ENCODE results near the gene PTEN.
A peak's percentile ranks its signal among the peaks of the same experiment; 100 is the strongest.
"Not testable (repeated sequence)": the region's sequence is repeated elsewhere in the genome, so short reads cannot be mapped to it uniquely, and the experiment has no call there.

Gene PTEN

GRCh38 chr10:87863053-87863943, at the start of gene PTEN, which contains the start of gene KLLN:
Gene PTEN, plus strand, starts transcription at chr10:87863625. Its CDS starts 845 bp downstream, at chr10:87864470.
Gene KLLN, minus strand, starts transcription at chr10:87863533. Its CDS starts 1,046 bp downstream, at chr10:87862487.
- DNase-seq: peak; percentile 84 to 90

- DNase-seq: no peak
Measured at GRCh38 chr10:87816163-87816897, 47.1 kb upstream of the PTEN start.

DNA sequence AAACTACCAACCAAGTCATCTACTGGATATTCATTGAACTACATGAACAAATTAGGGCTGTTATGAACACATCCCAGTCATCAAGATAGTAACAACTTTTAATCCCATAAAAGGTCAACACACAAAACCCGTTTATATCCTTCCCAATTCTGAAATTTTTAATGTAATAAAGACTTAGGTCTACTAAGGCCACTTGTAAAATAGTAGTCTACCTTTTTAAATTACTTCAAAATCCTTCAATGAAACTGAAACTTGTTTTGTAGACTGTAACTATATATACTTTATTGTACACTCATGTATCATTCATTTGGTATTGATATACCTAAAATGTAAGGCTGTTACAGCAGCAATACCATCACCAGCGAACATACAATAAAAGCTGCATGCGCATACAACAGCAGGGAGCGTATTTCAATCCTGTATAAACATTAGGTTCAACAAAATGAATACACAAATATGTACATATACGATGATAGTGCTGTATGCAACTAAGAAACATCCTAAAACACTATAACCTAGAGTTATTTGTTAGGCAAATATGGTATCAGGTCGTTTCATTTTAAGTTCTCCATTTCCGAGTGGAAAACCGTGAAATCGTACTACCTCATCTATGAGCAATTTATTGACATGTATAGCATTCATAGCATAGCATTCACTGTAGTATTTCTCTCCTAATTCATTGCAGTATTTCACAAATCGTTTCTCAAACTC, 46.4 kb upstream of the PTEN start:
- DNase-seq: no peak

DNA sequence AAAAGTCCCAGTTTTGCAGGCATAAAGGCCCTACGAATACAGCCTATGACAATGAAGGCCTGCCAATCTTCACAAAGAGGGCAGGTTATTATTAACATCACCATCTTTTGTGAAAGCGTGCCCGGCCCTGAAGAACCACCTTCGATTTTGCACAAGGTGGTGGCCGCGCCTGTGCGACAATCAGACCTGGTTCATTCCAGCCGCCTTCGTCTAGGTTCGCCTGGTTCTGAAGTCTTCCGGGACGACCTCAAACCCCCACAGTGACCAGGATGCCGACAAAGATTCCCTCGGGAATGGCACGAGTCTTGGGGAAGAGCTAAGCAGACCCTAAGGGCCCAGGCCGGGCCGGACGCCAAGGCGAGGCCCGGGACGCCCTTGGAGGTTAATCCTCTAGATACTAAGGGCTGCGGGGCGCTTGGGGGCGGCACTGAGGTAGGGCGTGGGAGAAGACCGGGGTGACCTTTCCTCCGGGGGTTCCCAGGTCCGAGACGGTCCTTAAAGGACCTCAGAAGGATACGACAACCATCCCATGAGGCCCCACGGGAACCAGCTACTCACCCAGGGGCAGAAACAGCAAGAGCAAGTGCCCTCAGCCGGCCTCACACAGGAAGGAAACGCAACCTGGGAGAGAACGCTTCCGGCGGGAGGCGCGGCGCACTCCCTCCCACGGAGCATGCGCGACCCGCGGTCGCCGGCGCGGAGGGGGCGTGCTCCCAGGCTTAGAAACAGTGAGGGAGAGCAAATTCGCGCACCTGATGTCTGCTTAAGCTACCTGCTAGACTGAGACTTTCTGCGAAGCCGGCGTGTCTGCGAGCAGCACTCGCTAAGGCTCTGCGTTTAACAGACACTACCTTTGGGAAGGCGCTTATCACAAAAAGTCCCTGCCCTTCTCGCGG, 45.6 kb upstream of the PTEN start, which contains the start of gene ATAD1:
TSS of gene ATAD1 (minus strand) at position 618 of the 896 bp plus-strand sequence. CDS start 3,627 bp downstream, outside the sequence.
- DNase-seq: peak; percentile 92

GRCh38 chr10:87818505-87819288, 44.7 kb upstream of the PTEN start:
- peak; percentile 76 to 80 for DNase-seq

DNA sequence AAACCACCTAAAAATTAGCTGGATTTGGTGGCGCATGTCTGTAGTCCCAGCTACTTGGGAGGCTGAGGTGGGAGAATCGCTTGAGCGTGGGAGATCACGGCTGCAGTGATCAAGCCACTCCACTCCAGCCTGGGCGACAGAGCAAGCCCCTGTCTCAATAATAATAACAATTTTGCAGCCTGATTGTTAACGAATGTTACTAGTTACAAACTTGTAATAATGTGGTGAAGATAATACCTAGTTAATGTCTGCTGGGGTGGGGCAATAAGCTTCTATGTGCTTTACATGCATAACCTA, 44.2 kb upstream of the PTEN start:
- no peak for DNase-seq

GRCh38 chr10:87826653-87827052, 36.8 kb upstream of the PTEN start:
- no peak for DNase-seq

DNA sequence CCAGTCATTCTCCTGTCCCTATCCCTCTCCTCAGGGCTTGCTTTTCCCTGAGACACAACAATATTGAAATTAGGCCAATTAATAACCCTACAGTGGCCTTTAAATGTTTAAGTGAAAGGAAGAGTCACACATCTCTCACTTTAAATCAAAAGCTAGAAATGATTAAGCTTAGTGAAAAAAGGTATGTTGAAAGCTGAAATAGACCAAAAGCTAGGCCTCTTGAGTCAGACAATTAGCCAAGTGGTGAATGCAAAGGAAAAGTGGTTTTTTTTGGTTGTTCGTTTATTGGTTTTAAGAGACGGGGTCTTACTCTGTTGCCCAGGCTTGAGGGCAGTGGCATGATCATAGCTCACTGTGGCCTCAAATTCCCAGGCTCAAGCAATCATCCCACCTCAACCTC, 35.7 kb upstream of the PTEN start:
- no peak for DNase-seq

GRCh38 chr10:87829051-87829450, 34.4 kb upstream of the PTEN start:
- DNase-seq: not testable (repeated sequence)

DNA sequence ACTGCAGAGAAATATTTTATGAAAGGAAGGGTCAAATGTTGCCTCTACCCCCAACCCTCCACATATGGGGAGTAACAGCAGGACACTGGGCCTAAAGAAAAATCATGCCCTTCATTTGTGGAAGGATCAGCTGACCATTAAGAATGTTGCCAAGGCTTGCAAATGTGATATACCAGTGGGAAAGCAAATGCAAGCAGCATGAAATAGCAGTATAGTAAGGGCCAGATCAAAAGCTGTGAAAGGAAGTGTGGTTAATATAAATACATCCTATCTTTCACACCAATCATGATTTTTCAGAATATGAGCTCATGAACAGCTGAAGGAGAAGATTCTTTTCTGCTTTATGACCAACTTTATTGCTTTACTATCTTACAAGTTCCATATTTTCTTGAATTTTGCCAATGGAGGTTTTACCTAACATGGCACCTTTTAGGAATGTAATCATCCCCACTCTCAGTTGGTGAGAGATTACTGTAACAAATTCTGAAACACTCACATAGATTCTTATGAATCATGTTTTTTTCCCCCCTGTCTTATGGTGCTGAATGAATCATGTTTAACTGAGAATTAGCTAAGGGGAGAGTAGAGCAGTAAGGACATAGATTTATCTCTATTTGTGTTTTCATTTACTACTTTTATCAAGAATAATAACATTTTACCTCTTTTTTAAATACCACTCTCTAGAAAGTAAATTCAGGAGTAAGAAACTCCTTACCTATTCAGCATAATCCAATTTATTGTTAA, 33.3 kb upstream of the PTEN start:
- no peak for DNase-seq

- DNase-seq: no peak
Measured at GRCh38 chr10:87836098-87836497, 27.3 kb upstream of the PTEN start.

- DNase-seq: no peak
Measured at GRCh38 chr10:87837445-87837844, 26.0 kb upstream of the PTEN start.

DNA sequence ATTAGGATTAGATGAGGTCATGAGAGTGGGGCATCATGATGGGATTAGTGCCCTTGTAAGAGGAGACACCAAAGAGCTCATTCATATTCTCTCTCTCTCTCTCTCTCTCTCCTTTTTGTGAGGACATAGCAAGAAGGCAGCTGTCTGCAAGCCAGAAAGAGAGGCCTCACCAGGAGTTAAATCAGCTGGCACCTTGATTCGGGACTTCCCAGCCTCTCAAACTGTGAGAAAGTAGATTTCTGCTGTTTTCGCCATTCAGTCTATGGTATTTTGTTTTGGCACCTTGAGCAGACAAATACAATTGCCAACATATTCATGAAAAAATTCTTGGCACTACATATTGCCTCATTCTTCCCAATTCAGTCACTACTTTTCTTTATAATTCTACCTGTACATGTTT, 24.8 kb upstream of the PTEN start:
- no peak for DNase-seq

DNA sequence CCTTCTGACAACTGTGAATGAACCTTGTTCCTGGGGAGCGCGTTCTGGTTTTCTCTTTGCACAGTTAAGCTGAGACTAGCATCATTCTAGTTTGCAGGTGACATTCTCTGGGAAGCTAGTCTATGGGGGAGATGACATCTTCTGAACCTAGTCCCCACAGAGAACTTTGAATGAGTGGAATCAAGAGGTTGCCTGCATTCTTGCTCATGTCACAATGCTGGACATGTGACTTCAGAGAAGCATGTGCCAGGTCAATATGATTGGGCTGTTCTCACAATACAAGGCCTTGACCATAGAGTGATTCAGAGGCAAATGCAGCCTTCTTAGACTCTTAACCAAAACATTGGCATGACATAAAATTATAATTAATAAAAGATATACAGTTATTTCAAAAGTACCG, 22.2 kb upstream of the PTEN start:
- DNase-seq: no peak

DNA sequence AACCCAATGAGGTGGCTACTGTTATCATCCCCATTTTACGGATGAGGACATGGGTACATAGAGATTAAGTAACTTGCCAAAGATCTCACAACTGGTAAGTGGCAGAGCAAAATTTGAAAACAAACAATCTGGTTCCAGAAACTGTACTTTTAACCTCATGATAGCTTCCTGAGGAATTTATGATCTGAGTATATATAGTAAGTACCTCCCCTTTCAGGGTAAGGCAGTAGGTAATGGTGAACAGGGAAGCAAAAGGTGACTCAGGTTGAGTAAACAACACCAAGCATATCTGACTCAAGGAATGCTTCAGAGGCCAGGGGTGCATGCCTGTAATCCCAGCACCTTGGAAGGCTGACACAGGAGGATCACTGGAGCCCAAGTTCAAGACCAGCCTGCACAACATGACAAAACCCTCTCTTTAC, 21.2 kb upstream of the PTEN start:
- no peak for DNase-seq

- DNase-seq: no peak
Measured at GRCh38 chr10:87842776-87843497, 20.5 kb upstream of the PTEN start.

DNA sequence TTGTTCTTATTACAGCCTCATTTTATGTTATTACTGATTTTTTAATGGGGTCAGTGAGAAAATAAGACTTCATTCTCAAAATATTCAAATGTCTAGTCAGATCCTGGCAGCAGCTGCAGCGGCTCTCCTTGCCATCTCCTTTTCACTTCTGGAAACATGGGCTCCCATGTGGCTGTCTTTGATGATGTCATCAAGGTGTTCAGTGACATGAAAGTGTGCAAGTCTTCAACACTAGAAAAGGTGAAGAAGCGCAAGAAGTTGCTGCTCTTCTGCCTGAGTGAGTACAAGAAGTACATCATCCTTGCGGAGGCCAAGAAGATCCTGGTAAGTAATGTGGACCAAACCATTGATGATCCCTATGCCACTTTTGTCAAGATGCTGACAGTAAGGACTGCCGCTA, 19.7 kb upstream of the PTEN start:
- DNase-seq: no peak

DNA sequence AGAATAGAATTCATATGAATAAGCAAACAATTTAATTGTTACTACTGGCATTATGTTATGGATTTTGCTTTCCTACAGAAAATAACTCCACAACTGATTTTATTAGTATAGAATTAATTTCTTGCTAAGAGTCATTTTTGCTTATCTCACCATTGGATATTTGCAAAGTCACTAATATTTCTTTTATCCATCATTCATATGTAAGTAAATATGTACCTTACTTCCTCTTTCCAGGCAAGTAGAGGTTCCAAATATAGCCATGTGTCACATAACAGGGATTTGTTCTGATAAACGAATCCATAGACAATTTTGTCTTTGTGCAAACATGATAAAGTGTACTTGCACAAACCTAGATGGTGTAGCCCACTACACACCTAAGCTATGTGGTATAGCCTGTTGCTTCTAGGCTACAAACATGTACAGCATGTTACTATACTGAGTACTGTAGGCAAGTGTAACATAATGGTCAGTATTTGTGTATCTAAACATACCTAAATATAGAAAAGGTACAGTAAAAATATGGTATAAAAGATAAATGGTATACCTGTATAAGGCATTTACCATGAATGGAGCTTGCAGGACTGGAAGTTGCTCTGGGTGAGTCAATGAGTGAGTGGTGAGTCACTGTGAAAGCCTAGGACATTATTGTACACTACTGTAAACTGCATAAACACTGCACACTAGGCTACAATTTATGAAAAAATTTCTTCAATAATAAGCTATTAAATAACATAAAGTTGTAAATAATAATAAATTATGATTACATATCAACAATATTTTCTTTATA, 18.4 kb upstream of the PTEN start:
- DNase-seq: no peak

DNA sequence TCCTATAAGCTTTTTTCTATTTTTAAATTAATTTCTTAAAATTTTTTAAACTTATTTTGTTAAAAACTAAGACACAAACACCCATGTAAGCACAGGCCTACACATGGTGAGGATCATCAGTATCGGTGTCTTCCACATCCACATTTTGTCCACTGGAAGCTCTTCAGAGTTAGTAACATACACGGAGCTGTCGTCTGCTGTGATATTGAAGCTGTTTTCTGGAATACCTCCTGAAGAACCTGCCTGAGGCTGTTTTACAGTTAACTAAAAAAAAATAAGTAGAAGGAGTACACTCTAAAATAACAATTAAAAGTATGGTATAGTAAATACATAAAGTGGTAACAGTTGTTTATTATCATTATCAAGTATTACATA, 17.8 kb upstream of the PTEN start:
- DNase-seq: no peak

Data from activated T-cell treated with anti-CD3 and anti-CD28 coated beads, Interleukin-2, amount 50 U/mL, for 48 hours (primary cell).